NCI-H146 treated with DMSO at 0.1 percent for 48 hours (cell line): Measurements from ENCODE around the gene MGAT4D.
"Not testable (repeated sequence)": the region's sequence is repeated elsewhere in the genome, so short reads cannot be mapped to it uniquely, and the experiment has no call there.

Source experiments
- DNase-seq: peaks from one replicate; lab custom pipeline; 2025; ENCODE audit not compliant: unreplicated experiment; lab: John Stamatoyannopoulos, UW

The MGAT4D gene

DNA sequence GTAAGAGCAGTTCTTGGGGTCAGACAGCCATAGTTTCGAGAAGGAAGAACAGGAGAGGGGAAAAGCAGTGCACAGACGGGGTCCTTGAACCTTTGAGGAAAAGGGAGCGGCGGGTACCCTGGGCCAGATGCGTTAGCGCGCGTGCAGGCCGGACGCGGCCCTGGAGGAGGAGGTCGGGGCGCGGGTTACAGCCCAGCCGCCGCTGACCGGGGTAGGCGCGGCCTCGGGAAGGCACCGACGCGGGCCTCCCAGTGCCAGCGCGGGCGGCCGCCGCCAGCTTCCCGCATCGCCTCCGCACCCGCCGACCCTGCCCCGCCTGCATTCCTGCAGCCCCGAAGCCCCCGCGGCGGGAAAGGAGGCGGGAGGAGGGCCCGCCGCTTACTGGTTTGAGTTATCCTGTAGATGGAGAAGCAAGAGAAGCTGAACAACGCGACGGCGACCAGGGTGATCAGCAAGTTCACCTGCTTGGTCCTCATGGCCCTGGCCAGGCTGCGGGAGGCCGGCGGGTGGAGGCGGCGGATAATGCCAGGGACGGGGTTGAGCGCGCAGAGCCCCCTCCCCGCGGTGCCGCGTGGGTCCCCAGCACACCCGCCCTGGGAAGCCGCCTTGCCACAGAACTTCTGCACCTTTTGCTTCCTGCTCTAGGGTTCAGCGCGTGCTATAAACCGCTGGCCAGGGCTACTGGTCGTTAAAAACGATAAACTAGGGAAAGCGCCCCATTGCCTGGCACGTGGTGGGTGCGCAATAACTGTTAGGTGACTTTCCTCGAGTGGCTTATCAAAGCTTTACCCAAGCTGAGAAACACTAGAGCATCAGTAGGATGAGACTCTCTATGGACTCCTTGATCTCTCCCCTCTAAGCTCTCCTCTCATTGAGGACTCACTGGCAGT lies at the start of gene MGAT4D:
TSS of gene MGAT4D (minus strand) at position 547 of the 890 bp plus-strand sequence. CDS start at position 476, 71 bp downstream.
- DNase-seq, result no peak

DNA sequence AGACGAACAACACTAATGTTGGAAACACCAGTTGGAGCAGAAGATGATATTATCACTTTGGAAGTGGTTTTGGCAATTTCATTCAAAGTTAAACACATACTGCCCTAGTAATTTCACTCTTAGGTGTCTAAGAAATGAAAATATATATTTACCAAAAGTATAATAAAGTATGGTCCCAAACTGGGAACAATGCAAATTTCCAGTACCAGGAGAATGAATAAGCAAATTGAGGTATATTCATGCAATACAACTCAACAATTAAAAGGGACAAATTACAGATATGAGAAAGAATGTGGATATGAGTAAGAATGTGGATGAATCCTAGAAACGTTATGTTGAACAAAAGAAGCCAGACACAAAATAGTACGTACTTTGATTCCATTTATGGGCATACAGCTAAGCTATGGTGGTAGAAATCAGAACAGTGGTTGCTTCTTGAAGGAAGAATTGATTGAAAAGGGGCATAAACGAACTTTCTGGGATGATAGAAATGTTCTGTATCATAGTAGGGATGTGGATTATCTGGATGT lies 35.9 kb upstream of the MGAT4D start:
- no peak for DNase-seq

DNA sequence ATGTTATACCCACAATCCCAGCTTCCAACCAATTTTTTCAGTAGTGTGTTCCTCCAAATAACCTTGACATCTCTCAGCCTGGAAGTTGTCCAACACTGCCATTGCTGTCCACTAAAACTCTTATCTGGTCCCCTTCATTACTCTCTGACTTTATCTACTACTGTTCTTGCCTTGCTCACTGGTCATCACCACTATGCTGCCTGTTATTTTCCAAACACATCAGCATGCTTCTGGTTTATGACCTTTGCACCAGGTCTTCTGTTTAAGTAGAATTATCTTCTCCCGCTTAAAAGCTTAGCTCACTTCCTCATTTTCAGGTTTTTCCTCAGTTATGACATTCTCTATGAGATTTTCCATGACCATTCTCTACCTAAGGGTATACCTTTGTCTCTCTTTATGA lies 31.3 kb upstream of the MGAT4D start:
- no peak for DNase-seq

DNA sequence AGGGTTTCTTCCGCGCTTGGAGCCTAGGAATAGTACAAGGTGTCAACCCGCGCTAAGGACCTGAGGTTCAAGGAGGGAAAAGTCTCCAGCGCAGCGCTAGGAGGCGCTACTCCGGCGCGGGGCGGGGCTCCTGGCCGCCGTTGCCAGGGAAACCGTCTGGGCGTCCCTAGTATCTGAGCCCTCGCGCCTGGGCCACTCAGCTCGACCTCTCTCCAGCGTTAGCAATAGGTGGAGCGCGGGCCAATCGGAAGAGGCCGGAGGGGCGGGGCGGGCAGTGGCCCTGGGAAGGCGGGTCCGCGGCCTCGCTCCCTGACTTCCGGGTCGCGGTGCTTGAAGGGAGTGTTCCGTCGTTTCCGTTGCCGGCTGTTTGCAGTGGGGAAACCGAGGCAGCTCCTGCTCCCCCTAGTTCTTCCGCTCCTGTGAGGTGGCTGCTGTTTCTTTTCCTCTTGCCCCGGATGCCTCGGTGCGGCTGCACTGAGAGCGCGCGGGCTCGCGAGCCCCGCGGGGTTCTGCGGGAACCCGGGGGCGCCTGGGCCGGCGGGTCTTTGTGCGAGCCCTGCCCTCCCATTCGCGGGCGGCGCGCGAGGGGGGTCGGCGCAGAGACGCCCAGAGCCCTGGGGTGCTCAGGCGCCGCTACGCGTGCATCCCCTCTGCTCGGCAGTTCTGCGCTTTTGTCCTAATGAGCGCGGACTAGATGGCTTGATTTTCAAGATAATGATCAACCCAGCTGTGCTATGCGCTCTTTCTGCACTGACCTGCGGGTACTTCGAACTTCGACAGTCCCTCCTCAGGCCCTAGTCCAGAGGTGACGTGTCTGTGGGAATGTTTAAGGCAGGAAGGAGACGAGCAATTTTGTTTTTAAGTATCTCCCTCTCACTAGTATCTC lies 26.0 kb upstream of the MGAT4D start, which contains the start of gene ELMOD2:
TSS of gene ELMOD2 (plus strand) at position 312 of the 886 bp plus-strand sequence. CDS start 1,261 bp downstream, outside the sequence.
- peak; percentile 86 for DNase-seq

DNA sequence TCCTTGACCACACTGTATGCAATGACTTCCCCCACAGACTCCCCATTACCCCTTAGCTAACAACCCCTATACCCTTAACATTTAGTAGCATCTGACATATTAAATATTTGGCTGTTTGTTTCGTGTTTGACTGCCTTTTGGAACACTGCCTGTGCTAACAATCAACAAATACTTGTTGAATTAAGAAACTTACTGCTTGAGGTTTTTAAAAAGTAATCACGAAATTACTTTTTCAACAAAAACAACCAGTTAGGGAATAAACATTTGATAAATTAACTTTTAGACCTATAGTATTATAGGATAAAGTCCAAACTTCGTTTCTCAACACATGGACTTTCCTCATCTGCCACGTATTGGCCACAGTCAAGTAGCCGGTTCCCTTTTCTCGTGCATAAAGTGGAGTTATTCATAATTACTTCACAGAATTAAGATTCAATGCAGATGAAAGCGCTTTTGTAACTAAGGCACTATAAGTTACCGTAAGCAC lies 25.3 kb upstream of the MGAT4D start:
- no peak for DNase-seq

DNA sequence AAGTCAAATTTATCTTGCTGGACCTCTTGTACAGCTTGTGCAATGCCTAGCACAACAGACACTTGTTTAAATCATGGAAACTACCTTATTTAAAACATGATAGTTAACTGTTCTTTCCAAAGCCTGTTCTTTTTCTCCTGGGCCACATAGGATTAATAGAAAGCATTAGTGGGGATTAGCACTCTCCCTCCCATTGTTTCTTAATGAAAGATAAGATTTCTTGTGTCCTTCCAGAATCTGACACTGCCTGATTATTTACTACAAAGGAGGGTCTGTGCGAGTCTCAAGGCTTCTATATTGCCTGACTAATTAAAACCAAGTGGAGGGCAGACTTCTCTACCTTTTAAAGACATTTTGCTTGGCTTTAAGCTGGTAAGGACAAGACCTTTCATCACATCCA lies 17.3 kb upstream of the MGAT4D start:
- no peak for DNase-seq

DNA sequence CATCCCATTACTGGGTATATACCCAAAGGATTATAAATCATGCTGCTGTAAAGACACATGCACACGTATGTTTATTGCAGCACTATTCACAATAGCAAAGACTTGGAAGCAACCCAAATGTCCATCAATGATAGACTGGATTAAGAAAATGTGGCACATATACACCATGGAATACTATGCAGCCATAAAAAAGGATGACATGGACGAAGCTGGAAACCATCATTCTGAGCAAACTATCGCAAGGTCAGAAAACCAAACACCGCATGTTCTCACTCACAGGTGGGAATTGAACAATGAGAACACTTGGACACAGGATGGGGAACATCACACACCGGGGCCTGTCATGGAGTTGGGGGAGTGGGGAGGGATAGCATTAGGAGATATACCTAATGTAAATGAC lies 15.7 kb upstream of the MGAT4D start:
- DNase-seq, result not testable (repeated sequence)

DNA sequence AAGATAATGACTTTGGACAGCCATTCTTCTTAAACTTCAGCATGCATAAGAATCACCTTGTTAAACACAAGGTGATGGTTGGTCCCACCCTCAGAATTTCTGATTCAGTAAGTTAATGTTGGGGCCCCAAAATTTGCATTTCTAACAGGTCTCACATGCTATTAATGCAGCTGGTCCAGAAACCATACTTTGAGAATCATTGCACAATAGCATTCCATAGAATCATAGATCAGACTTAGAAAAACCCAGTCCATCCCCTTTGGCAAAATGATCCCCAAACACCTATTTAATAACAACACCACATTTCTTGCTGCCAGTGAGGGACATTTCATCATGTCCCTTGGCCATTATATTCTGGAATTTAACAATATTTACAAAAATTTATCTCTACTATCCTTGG lies 6.2 kb upstream of the MGAT4D start:
- DNase-seq, result no peak

DNA sequence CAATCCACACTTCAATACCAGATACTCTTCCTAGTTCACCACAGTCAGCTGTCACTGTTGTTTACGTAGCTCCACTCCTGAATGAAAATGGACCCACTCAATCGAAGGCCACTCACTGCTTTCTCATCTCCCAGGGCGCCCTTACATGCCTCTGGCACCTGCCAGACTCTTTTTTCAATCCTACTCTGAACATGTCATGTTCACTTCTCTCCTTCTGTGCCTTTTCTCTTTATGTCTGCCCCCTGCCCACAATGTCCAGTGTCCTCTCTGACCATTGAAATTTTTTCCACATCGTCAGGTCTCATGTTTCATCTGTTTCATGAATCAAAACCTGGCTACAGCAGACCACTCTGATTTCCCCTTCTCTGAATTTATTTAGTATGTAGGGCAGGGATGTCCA lies 1.3 kb upstream of the MGAT4D start:
- no peak for DNase-seq

DNA sequence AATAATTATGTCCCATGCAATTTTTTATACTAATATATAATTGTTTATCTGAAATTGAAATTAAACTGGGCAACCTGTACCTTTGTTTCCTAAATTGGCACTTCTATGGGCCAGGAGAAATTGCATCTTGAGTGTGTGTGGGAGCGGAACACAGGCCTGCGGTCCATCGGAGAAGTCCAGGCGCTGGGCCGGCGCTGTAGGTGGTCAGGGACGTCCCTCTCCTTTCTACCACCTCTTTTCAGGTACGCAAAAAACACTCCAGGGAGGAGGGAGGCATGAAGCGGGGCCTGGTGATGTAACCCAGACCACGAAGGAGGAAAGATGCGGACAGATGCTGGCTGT lies 717 bp downstream of the MGAT4D start:
- DNase-seq, result no peak

DNA sequence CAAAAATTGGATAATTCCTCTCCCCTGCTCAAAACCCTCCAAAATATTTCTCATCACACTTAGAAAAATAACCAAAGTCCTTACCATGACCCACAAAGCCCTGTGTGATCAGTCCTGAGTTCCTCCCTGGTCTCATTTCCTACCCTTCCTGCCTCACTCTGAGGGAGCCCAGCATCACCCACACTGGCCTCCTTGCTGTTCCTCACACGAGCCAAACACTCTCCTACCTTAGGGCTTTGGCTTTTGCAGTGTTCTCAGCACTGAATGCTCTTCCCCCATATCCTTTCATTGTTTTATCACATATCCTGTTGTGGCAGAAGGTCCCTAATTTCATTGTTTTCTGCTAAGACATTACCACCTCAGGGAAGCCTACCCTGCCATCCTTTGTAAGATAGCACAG lies 12.2 kb downstream of the MGAT4D start:
- DNase-seq, result no peak

DNA sequence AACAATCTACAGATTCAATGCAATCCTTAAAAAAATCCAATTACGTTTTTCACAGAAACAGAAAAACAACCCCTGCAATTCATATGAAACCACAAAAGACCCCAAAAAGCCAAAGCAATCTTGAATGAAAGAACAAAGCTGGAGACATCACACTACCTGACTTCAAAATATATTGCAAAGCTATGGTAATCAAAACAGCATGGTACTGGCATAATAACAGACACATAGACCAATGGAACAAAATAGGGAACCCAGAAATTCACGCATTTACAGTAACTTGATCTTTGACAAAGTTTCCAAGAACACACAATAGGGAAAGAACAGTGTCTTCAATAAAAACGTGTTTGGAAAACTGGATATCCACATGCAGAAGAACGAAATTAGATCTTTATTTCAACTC lies 14.6 kb downstream of the MGAT4D start:
- no peak for DNase-seq

DNA sequence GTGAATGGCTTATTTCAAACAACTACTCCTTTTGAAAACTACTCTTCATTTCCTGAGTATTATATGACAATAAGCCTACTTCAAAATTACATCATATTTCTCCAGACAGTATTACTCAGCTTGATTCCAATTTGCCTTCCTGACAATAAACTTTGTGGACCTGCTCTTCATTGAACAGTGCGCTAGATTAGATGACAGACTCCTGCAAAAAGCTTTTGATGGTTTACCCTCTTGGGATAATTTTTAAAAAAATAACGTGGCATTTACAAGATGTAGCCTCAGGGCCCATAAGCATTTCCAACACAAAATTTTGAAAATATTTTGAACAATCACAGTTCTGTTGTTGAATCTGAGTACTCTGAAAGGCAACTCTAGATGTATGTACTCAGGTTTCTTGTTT lies 25.9 kb downstream of the MGAT4D start:
- DNase-seq, result no peak

DNA sequence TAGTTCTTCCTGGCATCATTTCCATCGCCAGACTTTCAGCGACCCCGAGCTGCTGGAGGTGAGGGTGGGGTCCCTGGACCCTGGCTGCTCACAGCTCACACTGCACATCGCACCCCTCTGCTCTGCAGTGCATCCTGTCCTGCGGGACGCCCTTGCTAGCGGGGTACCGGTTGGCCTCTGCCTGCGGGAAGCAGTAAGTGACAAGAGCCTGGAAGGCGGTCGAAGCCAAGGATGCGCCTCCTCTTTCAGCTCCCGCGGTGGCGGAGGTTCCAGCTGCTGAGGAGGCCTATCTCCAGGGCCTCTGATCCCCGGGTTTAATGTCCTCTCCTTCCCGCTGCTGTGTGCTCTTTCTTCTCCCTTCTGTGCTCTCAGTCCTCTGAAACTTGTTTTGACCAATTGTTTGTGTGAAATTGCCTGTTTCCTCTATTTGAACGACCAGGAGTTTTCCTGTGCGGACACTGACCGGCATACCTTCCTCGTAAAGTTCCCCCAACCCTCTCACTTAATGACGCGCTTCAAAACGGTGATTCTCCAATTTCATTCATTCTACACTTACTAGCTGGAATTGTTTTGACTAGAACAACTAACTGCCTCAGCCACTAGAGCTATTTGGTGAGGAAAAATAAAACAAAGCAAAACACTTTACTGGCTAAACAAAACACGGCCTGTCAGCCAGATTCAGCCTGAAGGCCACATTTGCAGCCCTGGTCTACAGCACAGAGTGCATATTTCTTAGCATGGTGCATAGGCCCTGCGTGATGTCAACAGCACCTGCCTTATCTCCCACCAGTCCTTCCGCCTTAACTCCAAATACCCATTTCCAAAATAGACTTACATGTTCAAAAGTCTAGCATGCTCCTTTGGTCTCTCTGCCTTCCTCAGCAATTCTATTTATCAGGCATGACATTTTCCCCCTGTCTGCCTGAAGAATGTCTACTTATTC lies 28.0 kb downstream of the MGAT4D start:
- DNase-seq, result no peak

DNA sequence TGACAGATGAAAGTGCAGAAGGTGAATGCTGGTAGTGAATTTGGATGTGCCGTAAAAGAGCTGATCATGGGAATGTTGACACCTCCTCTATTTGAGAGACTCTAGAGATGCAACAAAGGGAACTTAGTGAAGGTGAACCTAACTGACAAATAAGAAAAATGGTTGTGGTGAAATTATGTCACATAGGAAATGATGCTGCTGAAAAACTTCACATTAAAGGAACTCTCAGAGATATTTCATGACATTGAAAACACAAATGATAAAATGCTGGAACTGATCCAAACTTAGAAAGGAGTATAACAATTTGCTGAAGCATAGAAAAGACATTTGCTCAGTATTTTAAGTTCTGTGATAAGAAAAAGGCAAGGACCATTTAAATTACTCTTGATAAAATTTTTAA lies 31.9 kb downstream of the MGAT4D start:
- DNase-seq, result no peak

DNA sequence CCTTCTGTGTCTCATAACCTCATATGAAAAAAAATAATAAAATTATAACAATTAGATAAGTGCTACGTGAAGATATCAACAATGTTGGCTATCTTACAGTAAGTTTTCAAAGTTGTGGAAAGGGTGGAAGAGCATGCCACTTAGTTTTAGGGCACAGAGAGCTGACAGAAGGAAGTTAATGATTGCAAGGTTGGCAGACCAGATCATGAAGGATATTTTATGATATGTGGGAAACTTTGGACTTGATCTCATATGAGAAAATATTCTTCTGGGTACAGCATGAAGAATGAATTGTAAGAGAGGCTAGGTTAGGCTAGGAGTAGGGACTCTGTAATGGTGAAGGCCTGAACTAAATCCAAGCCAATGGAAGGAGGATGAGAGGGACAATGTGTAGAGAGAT lies 34.5 kb downstream of the MGAT4D start:
- DNase-seq, result no peak

DNA sequence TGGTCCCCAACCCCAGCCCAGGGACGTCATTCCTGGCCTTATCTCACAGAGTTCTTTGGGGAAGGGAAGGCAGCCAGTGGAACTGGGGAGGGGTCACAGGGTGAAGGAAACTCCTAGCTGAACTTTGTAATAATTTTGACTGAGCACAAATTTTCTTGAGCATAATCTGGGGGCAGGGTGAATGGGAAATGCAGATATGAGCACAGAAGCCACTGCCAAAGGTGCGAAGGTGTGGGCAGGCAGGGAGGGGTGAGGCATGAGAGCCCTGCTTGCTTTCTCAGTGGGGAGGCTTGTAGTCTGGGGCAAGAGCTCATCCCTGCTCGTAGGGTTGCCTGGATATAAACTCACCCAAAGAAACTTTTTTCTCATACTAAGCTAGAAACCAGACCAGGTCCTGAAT lies 34.9 kb downstream of the MGAT4D start:
- DNase-seq, result no peak

DNA sequence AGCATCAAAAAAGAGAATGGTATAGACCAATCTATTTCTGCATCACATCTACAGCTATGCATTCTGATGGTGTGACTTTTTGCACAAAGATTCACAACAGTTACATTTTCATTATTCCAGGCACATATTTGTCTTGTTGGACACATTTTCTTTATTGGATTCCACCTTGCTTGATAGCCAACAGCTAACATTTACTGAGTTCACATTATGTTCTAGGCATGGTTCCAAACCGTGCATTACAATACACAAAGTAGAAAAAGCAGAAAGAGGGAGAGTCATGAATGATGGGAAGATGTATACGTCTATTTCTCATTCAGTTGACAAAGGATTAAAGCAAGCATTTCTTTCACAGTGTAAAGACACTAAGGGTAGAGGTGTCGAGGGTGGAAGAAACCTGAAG lies 47.7 kb downstream of the MGAT4D start:
- DNase-seq, result no peak

DNA sequence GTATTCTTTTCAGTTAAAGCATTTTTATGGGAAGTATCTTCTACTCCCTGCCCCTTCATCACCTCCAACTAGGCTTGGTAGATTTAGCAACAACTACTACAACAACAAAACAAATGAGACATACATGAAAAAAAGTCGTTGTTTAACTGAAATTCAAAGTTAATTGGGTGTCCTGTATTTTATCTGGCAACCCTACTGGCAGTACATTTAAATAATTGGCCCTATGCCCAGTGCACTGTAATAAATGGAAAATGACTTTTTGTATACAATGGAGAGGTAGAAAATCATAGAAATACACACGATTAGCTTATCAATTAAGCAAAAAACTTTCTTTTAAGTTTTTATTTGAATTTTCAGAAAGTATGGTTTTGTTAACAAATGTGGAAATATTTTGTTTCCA lies 49.3 kb downstream of the MGAT4D start:
- DNase-seq, result no peak

DNA sequence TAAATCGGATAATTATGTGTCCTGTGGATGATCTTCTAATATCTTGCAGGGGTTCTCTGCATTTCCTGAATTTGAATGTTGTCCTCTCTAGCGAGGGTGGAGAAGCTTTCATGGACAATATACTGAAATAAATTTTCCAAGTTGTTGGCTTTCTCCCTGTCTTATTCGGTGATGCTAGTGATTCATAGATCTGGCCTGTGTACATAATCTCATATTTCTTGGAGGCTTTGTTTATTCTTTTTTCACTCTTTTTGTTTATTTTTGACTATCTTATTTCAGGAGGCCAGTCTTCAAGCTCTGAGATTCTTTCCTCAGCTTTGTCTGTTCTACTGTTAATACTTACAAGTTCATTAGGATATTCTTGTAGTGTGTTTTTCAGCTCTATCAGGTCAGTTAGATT lies 49.9 kb downstream of the MGAT4D start:
- no peak for DNase-seq
